ENCODE results near the gene ADGRG1. TPM values are rescaled to one million over a fixed set of nuclear protein-coding genes. Genes with fewer than 3 reads are reported as not detected.
"Not testable (repeated sequence)": the region's sequence is repeated elsewhere in the genome, so short reads cannot be mapped to it uniquely, and the experiment has no call there.

ADGRG1 gene
- total RNA-seq, 1 donor: 1.3 TPM

DNA sequence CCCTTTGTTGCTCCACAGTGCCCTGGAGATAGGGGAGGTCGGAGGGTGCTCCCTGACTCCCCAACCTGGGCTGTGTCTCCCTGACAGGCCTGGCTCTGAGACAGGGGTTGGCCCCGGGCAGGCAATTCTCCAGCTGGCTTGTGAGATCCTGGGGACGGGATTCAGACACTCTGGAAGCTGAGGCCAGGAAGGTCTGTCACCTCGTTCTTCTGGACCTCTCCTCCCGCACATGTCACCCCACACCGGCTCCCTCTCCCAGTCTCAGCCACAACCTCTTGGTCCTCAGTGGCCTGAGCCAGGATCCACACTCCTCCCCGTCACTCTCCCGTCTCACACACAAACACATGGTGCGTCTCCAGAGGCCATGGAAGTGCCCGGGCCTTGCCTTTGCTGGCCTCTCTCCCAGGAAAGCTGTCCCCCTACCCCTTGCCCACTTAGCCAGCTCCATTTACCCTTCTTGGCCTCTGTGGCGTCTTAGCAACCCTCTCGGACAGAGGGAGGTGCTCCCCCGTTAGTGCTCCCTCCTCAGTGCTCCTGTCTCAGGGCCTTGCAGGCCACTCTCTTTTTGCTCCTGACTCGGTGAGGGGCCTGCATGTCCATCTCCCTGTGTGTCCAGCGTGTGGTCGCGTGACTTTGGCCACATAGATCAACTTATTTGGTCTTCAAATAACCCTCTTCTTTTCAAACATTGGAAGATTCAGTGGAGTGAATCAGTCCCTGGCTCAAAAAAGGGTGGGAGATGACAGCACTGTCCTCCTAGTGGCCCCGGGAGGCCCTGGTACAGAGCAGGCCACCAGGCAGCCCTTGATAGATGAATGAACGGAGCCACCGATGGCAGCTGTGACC, 40.4 kb downstream of the ADGRG1 start:
- H3K4me3 ChIP-seq (ENCODE audit: low read depth, low read length): no peak overlapping the region
- DNase-seq (ENCODE audit: low read depth): no peak
- TF ChIP-seq, protein P1, sequence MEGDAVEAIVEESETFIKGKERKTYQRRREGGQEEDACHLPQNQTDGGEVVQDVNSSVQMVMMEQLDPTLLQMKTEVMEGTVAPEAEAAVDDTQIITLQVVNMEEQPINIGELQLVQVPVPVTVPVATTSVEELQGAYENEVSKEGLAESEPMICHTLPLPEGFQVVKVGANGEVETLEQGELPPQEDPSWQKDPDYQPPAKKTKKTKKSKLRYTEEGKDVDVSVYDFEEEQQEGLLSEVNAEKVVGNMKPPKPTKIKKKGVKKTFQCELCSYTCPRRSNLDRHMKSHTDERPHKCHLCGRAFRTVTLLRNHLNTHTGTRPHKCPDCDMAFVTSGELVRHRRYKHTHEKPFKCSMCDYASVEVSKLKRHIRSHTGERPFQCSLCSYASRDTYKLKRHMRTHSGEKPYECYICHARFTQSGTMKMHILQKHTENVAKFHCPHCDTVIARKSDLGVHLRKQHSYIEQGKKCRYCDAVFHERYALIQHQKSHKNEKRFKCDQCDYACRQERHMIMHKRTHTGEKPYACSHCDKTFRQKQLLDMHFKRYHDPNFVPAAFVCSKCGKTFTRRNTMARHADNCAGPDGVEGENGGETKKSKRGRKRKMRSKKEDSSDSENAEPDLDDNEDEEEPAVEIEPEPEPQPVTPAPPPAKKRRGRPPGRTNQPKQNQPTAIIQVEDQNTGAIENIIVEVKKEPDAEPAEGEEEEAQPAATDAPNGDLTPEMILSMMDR (IDR thresholded peaks at IDR 0.05; ENCODE audit: insufficient read depth, low read depth, low read length): no peak

- TF ChIP-seq, protein P1 (IDR thresholded peaks at IDR 0.05; ENCODE audit: insufficient read depth, low read depth, low read length): no peak
- no peak overlapping the region for H3K4me3 ChIP-seq (ENCODE audit: low read depth, low read length)
- DNase-seq (ENCODE audit: low read depth): no peak
These were observed 41.2 kb downstream of the ADGRG1 start for GRCh38 chr16:57669476-57670162.

- H3K4me3 ChIP-seq (ENCODE audit: low read depth, low read length): no peak overlapping the region
- TF ChIP-seq, protein P1 (IDR thresholded peaks at IDR 0.05; ENCODE audit: insufficient read depth, low read depth, low read length): no peak
- DNase-seq (ENCODE audit: low read depth): no peak
These were observed 41.8 kb downstream of the ADGRG1 start for GRCh38 chr16:57670196-57670595.

GRCh38 chr16:57671451-57671850, 43.0 kb downstream of the ADGRG1 start:
- DNase-seq (ENCODE audit: low read depth): peak; percentile 30
- H3K4me3 ChIP-seq (ENCODE audit: low read depth, low read length): not testable (repeated sequence)

- no peak for DNase-seq (ENCODE audit: low read depth)
- TF ChIP-seq, protein P1 (IDR thresholded peaks at IDR 0.05; ENCODE audit: insufficient read depth, low read depth, low read length): no peak
- H3K4me3 ChIP-seq (ENCODE audit: low read depth, low read length): no peak overlapping the region
These were observed 44.0 kb downstream of the ADGRG1 start for GRCh38 chr16:57672416-57672815.

DNA sequence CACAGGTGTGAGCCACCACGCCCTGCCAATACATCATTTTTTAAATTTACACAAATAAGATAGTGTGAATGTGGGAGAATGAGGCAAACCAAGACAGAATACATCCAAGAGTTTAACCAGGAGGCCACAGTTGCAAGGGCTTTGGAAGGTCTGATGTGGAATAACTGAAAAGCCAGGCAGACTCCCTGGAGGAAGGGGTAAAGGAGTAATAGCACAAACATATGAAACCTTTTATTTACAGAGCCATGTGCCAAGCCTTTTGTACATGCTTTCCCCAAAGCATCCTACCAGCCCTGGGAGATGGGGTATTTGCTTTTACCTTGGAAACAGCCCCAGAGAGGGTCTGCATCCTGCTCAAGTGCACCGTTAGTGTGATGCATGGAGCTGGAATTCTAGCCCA, 44.4 kb downstream of the ADGRG1 start:
- DNase-seq (ENCODE audit: low read depth): no peak
- TF ChIP-seq, protein P1 (IDR thresholded peaks at IDR 0.05; ENCODE audit: insufficient read depth, low read depth, low read length): no peak
- H3K4me3 ChIP-seq (ENCODE audit: low read depth, low read length): no peak overlapping the region

GRCh38 chr16:57675741-57676551, 47.5 kb downstream of the ADGRG1 start:
- TF ChIP-seq, protein P1 (IDR thresholded peaks at IDR 0.05; ENCODE audit: insufficient read depth, low read depth, low read length): no peak
- DNase-seq (ENCODE audit: low read depth): no peak
- no peak overlapping the region for H3K4me3 ChIP-seq (ENCODE audit: low read depth, low read length)

Data from fibroblast of villous mesenchyme (primary cell).